LNCaP clone FGC (cell line): ENCODE results near the gene NAA35.

ENCODE experiments used
- DNase-seq: peaks from one replicate; pipeline ENCODE4 v3.0.0-alpha.2; 2011; ENCODE audit warnings: low read depth
- H3K4me3 ChIP-seq: 2 replicates; pipeline ENCODE4 v1.5.1; 2011; ENCODE audit warnings: mild to moderate bottlenecking, low read depth, low read length, control low read depth
- CTCF ChIP-seq: IDR thresholded peaks from 2 replicates; pipeline ENCODE4 v1.5.1; 2012; ENCODE audit warnings: mild to moderate bottlenecking; ENCODE audit not compliant: control insufficient read depth, insufficient read depth; ENCODE audit errors: extremely low read depth

Gene NAA35

GRCh38 chr9:85943757-85944430, 2.9 kb downstream of the NAA35 start:
- no peak for TF ChIP-seq CTCF
- no peak overlapping the region for H3K4me3 ChIP-seq
- DNase-seq = no peak

GRCh38 chr9:85944672-85945071, 3.7 kb downstream of the NAA35 start:
- H3K4me3 ChIP-seq = no peak overlapping the region
- no peak for DNase-seq
- TF ChIP-seq CTCF = no peak

- TF ChIP-seq CTCF = no peak
- no peak overlapping the region for H3K4me3 ChIP-seq
- DNase-seq = no peak
Observed at GRCh38 chr9:85949586-85950335, 8.8 kb downstream of the NAA35 start.

GRCh38 chr9:85959955-85960354, 19.0 kb downstream of the NAA35 start:
- no peak for TF ChIP-seq CTCF
- no peak overlapping the region for H3K4me3 ChIP-seq

GRCh38 chr9:85960688-85961093, 19.7 kb downstream of the NAA35 start:
- no peak for TF ChIP-seq CTCF
- DNase-seq = peak; percentile 57
- H3K4me3 ChIP-seq = no peak overlapping the region

More at GRCh38 chr9:85959955-85960354, 19.0 kb downstream of the NAA35 start:
- no peak for DNase-seq

GRCh38 chr9:85964526-85964925, 23.6 kb downstream of the NAA35 start:
- TF ChIP-seq CTCF = no peak
- no peak for DNase-seq
- no peak overlapping the region for H3K4me3 ChIP-seq

- no peak for TF ChIP-seq CTCF
- no peak overlapping the region for H3K4me3 ChIP-seq
- DNase-seq = no peak
Observed at GRCh38 chr9:85964949-85965348, 24.0 kb downstream of the NAA35 start.
